Activated naive CD4-positive, alpha-beta T cell treated with anti-CD3 and anti-CD28 coated beads, Interleukin-2, amount 50 U/mL, for 72 hours (primary cell): ENCODE data around the gene HMCN1. TPM values are rescaled to one million over a fixed set of nuclear protein-coding genes. Genes with fewer than 3 reads are reported as not detected.
"Not testable (repeated sequence)": the region's sequence is repeated elsewhere in the genome, so short reads cannot be mapped to it uniquely, and the experiment has no call there.

ENCODE experiments used
- ATAC-seq, 2 donors: fragments of 150-1000 bp; cut with Tn5 transposase; 2 replicates each; pipeline ENCODE4 v1.10.0; 2021; ENCODE audit warnings: mild to moderate bottlenecking in 2 of 2, moderate library complexity in 2 of 2
- DNase-seq, 2 donors: peaks; one replicate each; pipeline ENCODE4 v3.0.0; 2021 to 2022; ENCODE audit warnings: low spot score in 2 of 2
- H3K27ac Mint-ChIP-seq, 2 donors: one replicate each; pipeline ENCODE4 v1.8.0; 2022; ENCODE audit warnings: mild to moderate bottlenecking in 2 of 2, mixed read lengths in 2 of 2
- H3K36me3 Mint-ChIP-seq, 2 donors: one replicate each; pipeline ENCODE4 v1.8.0; 2022; ENCODE audit warnings: mixed read lengths in 2 of 2
- H3K9me3 Mint-ChIP-seq, 2 donors: one replicate each; pipeline ENCODE4 v1.8.0; 2022; ENCODE audit warnings: mixed read lengths in 2 of 2
- total RNA-seq, 2 donors: library from RNA; stranded (reverse); gene quantifications; one replicate each; pipeline ENCODE4 v1.2.3, GENCODE V29; 2022

The HMCN1 gene
- total RNA-seq, 2 donors from 2014 or later, result 0.14 TPM; not detected in 1

GRCh38 chr1:186183970-186184628 is 449.9 kb downstream of the HMCN1 start:
- H3K9me3 Mint-ChIP-seq, result no peaks in the 10 kb centered on the region
- H3K36me3 Mint-ChIP-seq, result no peaks in the 10 kb centered on the region
- ATAC-seq, result peak in 1 of 2 donors; percentile 40
- no peak overlapping the region for H3K27ac Mint-ChIP-seq
- no peak for DNase-seq

- DNase-seq, H3K36me3 Mint-ChIP-seq, ATAC-seq, H3K9me3 Mint-ChIP-seq, H3K27ac Mint-ChIP-seq: not testable (repeated sequence)
Observed at GRCh38 chr1:186186251-186186650, 452.1 kb downstream of the HMCN1 start.

- no peak for DNase-seq
- ATAC-seq, result peak; percentile 68 to 75
- Mint-ChIP-seq H3K27ac (peak overlapping the region in 1 of 2 donors; percentile 39), H3K9me3 (no peaks in the 10 kb centered on the region), H3K36me3 (no peaks in the 10 kb centered on the region)
Observed at GRCh38 chr1:186187601-186188000, 453.4 kb downstream of the HMCN1 start.

- Mint-ChIP-seq H3K27ac (peak overlapping the region in 1 of 2 donors; percentile 45), H3K36me3 (no peaks in the 10 kb centered on the region), H3K9me3 (no peaks in the 10 kb centered on the region)
- DNase-seq, result peak in 1 of 2 donors; percentile 6
- ATAC-seq, result peak; percentile 61 to 82
Observed at GRCh38 chr1:186188004-186188539, 453.9 kb downstream of the HMCN1 start.

GRCh38 chr1:186188736-186189135 is 454.5 kb downstream of the HMCN1 start:
- ATAC-seq (no peak), DNase-seq (no peak)
- no peak overlapping the region for H3K27ac Mint-ChIP-seq
- H3K9me3 Mint-ChIP-seq, result no peaks in the 10 kb centered on the region
- H3K36me3 Mint-ChIP-seq, result no peaks in the 10 kb centered on the region

DNA sequence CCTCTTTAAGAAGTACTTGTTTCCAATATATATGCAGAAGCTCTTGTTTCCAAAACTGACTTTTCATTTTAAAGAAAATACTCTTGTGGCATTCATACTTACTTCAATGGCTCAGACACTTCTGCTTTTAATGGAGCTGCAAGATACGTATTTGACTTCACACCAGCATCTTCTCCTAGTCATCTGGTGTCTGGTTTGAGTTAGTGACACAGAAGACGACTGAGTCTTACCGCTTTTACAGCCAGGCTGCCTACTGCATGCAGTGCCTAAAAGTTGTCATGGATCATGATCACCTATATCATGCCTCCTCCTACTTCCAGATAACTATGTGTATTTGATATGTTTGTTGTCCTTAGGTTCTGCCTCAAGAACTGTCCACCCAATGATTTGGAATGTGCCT is 455.0 kb downstream of the HMCN1 start:
- H3K27ac Mint-ChIP-seq, result no peak overlapping the region

GRCh38 chr1:186191511-186191910 is 457.3 kb downstream of the HMCN1 start:
- no peak for ATAC-seq
- DNase-seq, result no peak
- H3K27ac Mint-ChIP-seq, result no peak overlapping the region
- H3K36me3 Mint-ChIP-seq, result no peaks in the 10 kb centered on the region
- H3K9me3 Mint-ChIP-seq, result peaks cover 0 to 5% of the 10 kb centered on the region in 2 donors

More for the DNA sequence above, 455.0 kb downstream of the HMCN1 start:
- Mint-ChIP-seq H3K9me3 (no peaks in the 10 kb centered on the region), H3K36me3 (no peaks in the 10 kb centered on the region)
- DNase-seq, result no peak
- ATAC-seq, result no peak

DNA sequence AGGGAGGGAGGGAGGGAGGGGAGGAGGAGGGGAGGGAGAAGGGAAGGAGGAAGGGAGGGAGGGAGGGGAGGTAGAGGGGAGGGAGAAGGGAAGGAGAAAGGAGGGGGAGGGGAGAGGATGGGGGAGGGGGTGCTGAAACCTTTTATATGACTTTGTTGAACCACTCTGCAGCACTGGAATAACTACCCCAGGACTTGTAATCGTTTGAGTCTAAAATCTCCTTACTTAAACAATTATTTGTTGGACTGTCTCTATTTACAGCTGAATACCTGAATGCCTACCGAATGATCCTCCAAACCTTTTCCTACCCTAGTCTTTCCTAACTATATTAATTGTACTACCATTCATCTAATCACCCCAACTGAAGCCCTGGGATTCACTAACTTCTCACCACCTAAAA is 459.0 kb downstream of the HMCN1 start:
- Mint-ChIP-seq H3K9me3 (peaks cover 0 to 5% of the 10 kb centered on the region in 2 donors), H3K36me3 (no peaks in the 10 kb centered on the region), H3K27ac (no peak overlapping the region)
- no peak for ATAC-seq
- DNase-seq, result no peak

DNA sequence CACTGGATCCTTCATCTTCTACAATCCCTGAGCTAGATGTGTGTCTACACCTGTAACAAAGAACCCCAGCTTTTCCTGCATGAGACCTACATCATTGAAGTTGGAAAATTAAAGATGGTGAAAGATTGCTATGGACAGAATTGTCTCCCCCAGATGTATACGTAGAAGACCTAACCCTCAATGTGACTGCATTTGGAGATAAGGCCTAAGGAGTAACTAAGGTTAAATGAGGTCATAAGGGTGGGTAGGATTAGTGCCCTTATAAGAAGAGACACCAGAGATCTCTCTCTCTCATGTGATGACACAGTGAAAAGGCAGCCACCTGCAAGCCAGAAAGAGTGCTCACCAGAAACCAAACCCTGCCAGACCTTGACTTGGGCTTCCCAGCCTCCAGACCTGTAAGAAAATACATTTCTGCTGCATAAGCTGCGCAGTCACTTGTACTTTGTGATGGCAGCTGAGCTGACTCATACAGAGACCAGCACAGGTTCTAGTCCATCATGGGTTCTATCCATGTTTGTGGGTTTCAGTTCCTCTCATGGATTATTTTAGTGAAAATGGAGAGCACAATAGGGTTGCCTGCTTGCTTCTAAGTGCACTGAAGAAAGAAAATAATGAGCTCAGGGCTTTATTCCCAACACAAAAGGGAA is 460.0 kb downstream of the HMCN1 start:
- ATAC-seq (peak in 1 of 2 donors; percentile 57), DNase-seq (no peak)
- Mint-ChIP-seq H3K36me3 (no peaks in the 10 kb centered on the region), H3K9me3 (peaks cover 0 to 5% of the 10 kb centered on the region in 2 donors), H3K27ac (no peak overlapping the region)

GRCh38 chr1:186195377-186195931 is 461.3 kb downstream of the HMCN1 start:
- Mint-ChIP-seq H3K36me3 (no peaks in the 10 kb centered on the region), H3K27ac (no peak overlapping the region), H3K9me3 (peaks cover 0 to 5% of the 10 kb centered on the region in 2 donors)
- ATAC-seq (no peak), DNase-seq (no peak)

DNA sequence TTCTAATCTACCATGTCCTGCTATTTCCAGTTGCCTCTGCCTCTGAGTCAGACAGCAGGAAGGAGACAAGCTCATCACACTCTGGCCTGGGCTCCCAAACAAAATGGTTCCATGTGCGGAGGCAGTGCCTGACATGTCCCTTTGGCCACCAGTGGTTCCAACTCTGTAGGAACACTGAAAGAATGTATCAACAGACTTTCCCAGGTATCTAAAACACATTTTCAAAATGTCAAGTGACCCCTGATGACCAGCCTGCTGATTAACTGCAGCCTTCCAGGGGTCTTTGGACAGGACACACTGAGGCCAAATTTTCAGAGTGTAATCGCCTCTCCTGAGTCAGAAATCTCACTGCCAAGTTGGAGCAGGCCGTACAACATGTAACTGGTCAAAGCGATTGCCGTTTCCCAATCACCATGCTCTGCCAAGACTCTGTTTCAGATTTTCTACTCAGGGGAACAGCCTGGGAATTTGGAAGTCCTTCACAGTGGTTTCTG is 468.1 kb downstream of the HMCN1 start:
- H3K27ac Mint-ChIP-seq, result no peak overlapping the region
- peaks cover 6 to 8% of the 10 kb centered on the region in 2 donors for H3K9me3 Mint-ChIP-seq
- DNase-seq (no peak), ATAC-seq (no peak)
- H3K36me3 Mint-ChIP-seq, result peaks cover 0 to 16% of the 10 kb centered on the region in 2 donors

DNA sequence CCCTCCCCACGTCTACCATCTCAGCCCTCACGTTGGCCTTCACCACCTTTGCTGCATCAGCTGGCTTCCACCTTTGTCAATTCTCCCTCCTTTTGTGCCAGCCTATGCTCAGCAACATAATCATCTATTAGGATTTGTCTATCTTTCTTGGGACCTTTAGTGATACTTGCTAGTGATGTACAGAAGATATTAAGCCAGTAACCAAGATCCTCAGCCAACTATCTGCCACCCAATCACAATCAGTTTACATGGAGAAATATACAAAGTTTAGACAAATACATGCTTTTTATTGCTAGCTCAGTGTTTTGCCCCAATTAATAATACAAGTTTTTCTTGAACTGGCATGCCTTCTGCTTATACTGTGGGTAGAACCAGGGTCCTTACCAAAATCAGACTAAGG is 468.6 kb downstream of the HMCN1 start:
- DNase-seq, result no peak
- no peak overlapping the region for H3K27ac Mint-ChIP-seq
- H3K36me3 Mint-ChIP-seq, result peaks cover 0 to 16% of the 10 kb centered on the region in 2 donors
- ATAC-seq, result no peak
- peaks cover 6 to 8% of the 10 kb centered on the region in 2 donors for H3K9me3 Mint-ChIP-seq

DNA sequence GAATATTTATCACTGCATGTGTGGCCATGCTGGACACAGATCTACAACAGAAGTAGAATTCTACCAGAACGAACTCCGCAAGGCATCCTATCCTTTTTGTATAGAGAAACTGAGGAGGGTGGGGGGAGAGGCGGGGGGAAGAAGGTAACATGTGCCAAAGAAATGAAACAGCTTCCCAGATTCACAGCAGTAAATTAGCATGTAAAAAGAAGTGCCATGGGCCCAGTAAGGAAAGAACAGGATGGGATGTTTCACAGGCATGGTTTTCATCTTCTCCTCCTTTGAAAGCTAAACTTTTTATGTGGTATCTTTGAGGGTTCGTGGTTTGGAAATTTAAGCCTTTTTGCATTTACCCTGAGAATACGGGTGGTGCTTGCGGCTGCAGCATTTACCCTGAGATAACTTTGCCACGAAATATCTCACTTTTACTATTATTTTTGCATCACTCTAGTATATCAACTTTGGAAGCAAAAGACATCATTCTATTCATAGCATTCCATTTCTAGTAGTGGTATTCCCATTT is 471.9 kb downstream of the HMCN1 start:
- DNase-seq (no peak), ATAC-seq (peak in 1 of 2 donors; percentile 26)
- Mint-ChIP-seq H3K36me3 (peaks cover 0 to 16% of the 10 kb centered on the region in 2 donors), H3K27ac (no peak overlapping the region), H3K9me3 (peaks cover 6 to 8% of the 10 kb centered on the region in 2 donors)

DNA sequence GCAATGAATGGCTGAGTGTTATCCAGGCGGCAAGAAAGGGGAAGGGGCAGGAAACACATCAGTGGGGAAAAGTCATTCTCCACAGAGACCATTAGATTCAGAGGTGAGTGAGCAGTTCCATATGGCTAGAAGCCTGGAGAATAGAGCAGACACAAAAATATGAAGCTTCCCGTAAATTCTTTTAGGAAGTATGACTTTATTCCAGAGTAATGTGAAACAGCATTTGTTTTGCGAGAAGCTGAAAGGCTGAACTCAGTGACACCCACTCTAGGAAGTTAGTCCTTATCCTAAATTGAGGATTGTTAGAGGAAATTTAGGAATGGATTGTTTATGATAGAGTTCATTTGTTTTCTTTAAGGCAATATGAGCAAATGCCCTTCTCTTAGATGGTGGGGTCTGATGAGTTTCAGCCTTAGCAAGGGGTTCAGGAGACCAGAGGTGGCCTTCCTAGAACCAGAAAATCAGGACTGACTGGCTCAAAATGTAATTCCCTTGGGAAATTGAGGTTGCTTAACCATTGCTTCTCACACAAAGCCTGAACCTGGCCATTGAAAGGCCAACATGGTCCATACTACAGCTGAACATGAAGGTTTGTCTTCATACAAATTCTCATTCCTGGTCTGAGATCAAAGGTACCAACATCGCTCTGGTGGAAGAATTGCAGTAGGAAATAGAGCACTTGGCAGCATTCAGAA is 473.3 kb downstream of the HMCN1 start:
- Mint-ChIP-seq H3K9me3 (peaks cover 6 to 8% of the 10 kb centered on the region in 2 donors), H3K36me3 (peaks cover 0 to 16% of the 10 kb centered on the region in 2 donors), H3K27ac (no peak overlapping the region)
- ATAC-seq (no peak), DNase-seq (no peak)

- ATAC-seq, result peak in 1 of 2 donors; percentile 47
- Mint-ChIP-seq H3K36me3 (peaks cover 0 to 10% of the 10 kb centered on the region in 2 donors), H3K9me3 (peaks cover 2 to 4% of the 10 kb centered on the region in 2 donors), H3K27ac (no peak overlapping the region)
- DNase-seq, result no peak
Observed at GRCh38 chr1:186208405-186209129, 474.4 kb downstream of the HMCN1 start.

- no peak overlapping the region for H3K27ac Mint-ChIP-seq
- peaks cover 0 to 2% of the 10 kb centered on the region in 2 donors for H3K9me3 Mint-ChIP-seq
Observed at GRCh38 chr1:186210258-186210657, 476.1 kb downstream of the HMCN1 start.

More at GRCh38 chr1:186210258-186210657, 476.1 kb downstream of the HMCN1 start:
- ATAC-seq (no peak), DNase-seq (no peak)
- H3K36me3 Mint-ChIP-seq, result peaks cover 0 to 3% of the 10 kb centered on the region in 2 donors
